Tibial nerve (tissue), 4 donors: ENCODE measurements around the gene USP9Y. TPM values are rescaled to one million over a fixed set of nuclear protein-coding genes. Genes with fewer than 3 reads are reported as not detected.

ENCODE experiments used
- DNase-seq, 2 donors: peaks; one replicate each; pipeline ENCODE4 v3.0.0-alpha.2; 2019; ENCODE audit warnings: low spot score in 2 of 2
- H3K27ac ChIP-seq, 4 donors: fragments of 200-600 bp; sonication (generic) in 3 of 4; one replicate each; pipeline ENCODE4 v1.5.1; 2017 to 2019; ENCODE audit warnings: mild to moderate bottlenecking in 1 of 4
- H3K27me3 ChIP-seq, 2 donors: fragments of 200-600 bp; sonication (generic) in 1 of 2; one replicate each; pipeline versions ENCODE4 v1.5.1 to v1.6.0; 2017 to 2019
- H3K36me3 ChIP-seq, 3 donors: fragments of 200-600 bp; sonication (generic); one replicate each; pipeline ENCODE4 v1.5.1; 2018 to 2019
- H3K4me1 ChIP-seq, 4 donors: fragments of 200-600 bp; sonication (generic) in 3 of 4; one replicate each; pipeline ENCODE4 v1.5.1; 2017 to 2019
- H3K4me3 ChIP-seq, 4 donors: fragments of 200-600 bp; sonication (generic) in 3 of 4; one replicate each; pipeline ENCODE4 v1.5.1; 2017 to 2019; ENCODE audit warnings: mild to moderate bottlenecking in 1 of 4, moderate library complexity in 1 of 4
- H3K9me3 ChIP-seq, 4 donors: fragments of 200-600 bp; sonication (generic) in 3 of 4; one replicate each; pipeline ENCODE4 v1.5.1; 2017 to 2019
- CTCF ChIP-seq, 5 experiments: fragments of 200-600 bp in 3 of 5; fragments of 450-650 bp in 2 of 5; sonication (generic) in 3 of 5; IDR thresholded peaks; one replicate each; pipeline ENCODE4 v1.5.1; 2016 to 2019; ENCODE audit warnings: antibody characterized with exemption in 5 of 5, mild to moderate bottlenecking in 3 of 5, moderate library complexity in 2 of 5
- EP300 ChIP-seq, 2 donors: sonication (generic); formaldehyde crosslinking; IDR thresholded peaks; one replicate each; pipeline ENCODE4 v1.6.1; 2017; ENCODE audit warnings: antibody characterized with exemption in 2 of 2, mild to moderate bottlenecking in 1 of 2
- POLR2A ChIP-seq, 2 donors: fragments of 450-650 bp; IDR thresholded peaks; one replicate each; pipeline ENCODE4 v1.6.1; 2017; ENCODE audit warnings: antibody characterized with exemption in 2 of 2, mild to moderate bottlenecking in 2 of 2, moderate library complexity in 2 of 2
- WGBS, 2 donors: methylation state at CpG; one replicate each; pipeline ENCODE4 v1.1.5; 2018; 5-methylcytosine and 5-hydroxymethylcytosine counted together
- total RNA-seq, 4 donors: library from RNA; depleted of rRNA; stranded (reverse); fragments of >200 nt; gene quantifications; one replicate each; pipeline ENCODE4 v1.1.0, GENCODE V29; 2016

Gene USP9Y
- total RNA-seq, 4 donors from 2014 or later, result under 0.01 to 23.1 (median 20.8) TPM; not detected in 1

GRCh38 chrY:12702174-12702573 is 1.1 kb downstream of the USP9Y start:
- H3K4me3 ChIP-seq, result no peak overlapping the region
- H3K27me3 ChIP-seq, result no peaks in the 10 kb centered on the region
- no peak for DNase-seq
- 60% methylated on average over 1 of the region's 1 CpG; no CpG with 5 or more reads in 1 of the 2 donors for WGBS, 2 donors
- no peaks in the 10 kb centered on the region for H3K4me1 ChIP-seq
- TF ChIP-seq EP300 (IDR thresholded peaks at IDR 0.05) (no peak), POLR2A (IDR thresholded peaks at IDR 0.05) (no peak)
- peaks cover 0 to 50% (median 0%) of the 10 kb centered on the region in 3 donors for H3K36me3 ChIP-seq
- H3K9me3 ChIP-seq, result peaks cover 0 to 22% (median 0%) of the 10 kb centered on the region in 4 donors
- no peak overlapping the region for H3K27ac ChIP-seq

GRCh38 chrY:12710460-12710859 is 9.4 kb downstream of the USP9Y start:
- 15% methylated on average over 2 of the region's 2 CpGs; no CpG with 5 or more reads in 1 of the 2 donors for WGBS, 2 donors

GRCh38 chrY:12715376-12715775 is 14.3 kb downstream of the USP9Y start:
- Histone ChIP-seq H3K27me3 (no peaks in the 10 kb centered on the region), H3K4me1 (no peaks in the 10 kb centered on the region), H3K27ac (no peak overlapping the region), H3K36me3 (no peaks in the 10 kb centered on the region), H3K9me3 (no peaks in the 10 kb centered on the region), H3K4me3 (no peak overlapping the region)
- DNase-seq, result no peak
- 92% methylated on average over 6 of the region's 6 CpGs; no CpG with 5 or more reads in 1 of the 2 donors for WGBS, 2 donors
- no peak for TF ChIP-seq EP300 (IDR thresholded peaks at IDR 0.05)

More at GRCh38 chrY:12710460-12710859, 9.4 kb downstream of the USP9Y start:
- H3K4me3 ChIP-seq, result no peak overlapping the region
- TF ChIP-seq POLR2A (IDR thresholded peaks at IDR 0.05), result no peak
- TF ChIP-seq EP300 (IDR thresholded peaks at IDR 0.05), result no peak
- TF ChIP-seq CTCF (IDR thresholded peaks at IDR 0.05), result no peak
- no peaks in the 10 kb centered on the region for H3K27me3 ChIP-seq
- H3K9me3 ChIP-seq, result no peaks in the 10 kb centered on the region
- no peaks in the 10 kb centered on the region for H3K4me1 ChIP-seq
- no peak overlapping the region for H3K27ac ChIP-seq
- DNase-seq, result no peak
- H3K36me3 ChIP-seq, result peaks cover 0 to 11% (median 0%) of the 10 kb centered on the region in 3 donors

- H3K9me3 ChIP-seq, result no peaks in the 10 kb centered on the region
- no peak for TF ChIP-seq POLR2A (IDR thresholded peaks at IDR 0.05)
- TF ChIP-seq EP300 (IDR thresholded peaks at IDR 0.05), result no peak
- TF ChIP-seq CTCF (IDR thresholded peaks at IDR 0.05), result no peak
- WGBS, 2 donors, result 96% methylated on average over 2 of the region's 2 CpGs; no CpG with 5 or more reads in 1 of the 2 donors
These were observed 28.7 kb downstream of the USP9Y start for GRCh38 chrY:12729746-12730145.

GRCh38 chrY:12733625-12734024 is 32.6 kb downstream of the USP9Y start:
- DNase-seq, result no peak
- TF ChIP-seq CTCF (IDR thresholded peaks at IDR 0.05), result no peak
- TF ChIP-seq EP300 (IDR thresholded peaks at IDR 0.05), result no peak
- TF ChIP-seq POLR2A (IDR thresholded peaks at IDR 0.05), result no peak
- H3K27me3 ChIP-seq, result no peaks in the 10 kb centered on the region
- 66% methylated on average over 3 of the region's 3 CpGs; no CpG with 5 or more reads in 1 of the 2 donors for WGBS, 2 donors
- H3K9me3 ChIP-seq, result no peaks in the 10 kb centered on the region
- H3K27ac ChIP-seq, result no peak overlapping the region
- peaks cover 0 to 10% (median 0%) of the 10 kb centered on the region in 3 donors for H3K36me3 ChIP-seq
- no peak overlapping the region for H3K4me3 ChIP-seq
- no peaks in the 10 kb centered on the region for H3K4me1 ChIP-seq

More at GRCh38 chrY:12729746-12730145, 28.7 kb downstream of the USP9Y start:
- Histone ChIP-seq H3K27me3 (no peaks in the 10 kb centered on the region), H3K27ac (no peak overlapping the region), H3K36me3 (peaks cover 0 to 10% (median 0%) of the 10 kb centered on the region in 3 donors), H3K4me3 (no peak overlapping the region), H3K4me1 (no peaks in the 10 kb centered on the region)
- no peak for DNase-seq

- DNase-seq, result no peak
- H3K36me3 ChIP-seq, result peaks cover 0 to 10% (median 0%) of the 10 kb centered on the region in 3 donors
- no peak overlapping the region for H3K27ac ChIP-seq
- TF ChIP-seq POLR2A (IDR thresholded peaks at IDR 0.05) (no peak), CTCF (IDR thresholded peaks at IDR 0.05) (no peak), EP300 (IDR thresholded peaks at IDR 0.05) (no peak)
- WGBS, 2 donors, result 87% methylated on average over 2 of the region's 2 CpGs; no CpG with 5 or more reads in 1 of the 2 donors
- no peak overlapping the region for H3K4me3 ChIP-seq
- H3K27me3 ChIP-seq, result no peaks in the 10 kb centered on the region
- H3K4me1 ChIP-seq, result no peaks in the 10 kb centered on the region
- H3K9me3 ChIP-seq, result no peaks in the 10 kb centered on the region
These were observed 33.0 kb downstream of the USP9Y start for GRCh38 chrY:12734051-12734450.
